Naive thymus-derived CD4-positive, alpha-beta T cell (primary cell): ENCODE data around the gene SF3B3. TPM values are rescaled to one million over a fixed set of nuclear protein-coding genes. Genes with fewer than 3 reads are reported as not detected.
A peak's percentile ranks its signal among the peaks of the same experiment; 100 is the strongest.

Experiments used
- ATAC-seq: fragments of 150-1000 bp; cut with Tn5 transposase; 2 replicates; pipeline ENCODE4 v1.10.0; 2021; ENCODE audit warnings: mild to moderate bottlenecking, moderate library complexity
- CTCF ChIA-PET: fragments of 350-600 bp; sonication (Branson Sonifier 250); formaldehyde crosslinking; loops from one replicate; lab custom pipeline; 2021; ENCODE audit warnings: antibody characterized with exemption; lab: Charles Lee
- POLR2A ChIA-PET: fragments of 350-600 bp; sonication (Branson Sonifier 250); formaldehyde crosslinking; loops from one replicate; lab custom pipeline; 2021; ENCODE audit warnings: antibody characterized with exemption, inconsistent platforms; lab: Charles Lee
- DNase-seq, 9 donors: peaks; one replicate each; pipeline versions ENCODE4 v3.0.0 to v3.0.0-alpha.2; 2020 to 2022; ENCODE audit warnings: mixed read lengths in 1 of 9
- H3K27ac ChIP-seq: one replicate; pipeline ENCODE4 v1.7.0; 2013; ENCODE audit warnings: mild to moderate bottlenecking, low read depth, low read length, moderate library complexity
- H3K27me3 ChIP-seq, 2 donors: one replicate each; pipeline ENCODE4 v1.7.0; 2013; ENCODE audit warnings: low read length in 2 of 2, mild to moderate bottlenecking in 2 of 2, moderate library complexity in 2 of 2; ENCODE audit not compliant: control insufficient read depth in 2 of 2, insufficient read depth in 2 of 2
- H3K36me3 ChIP-seq, 3 experiments: 1 replicate in 2 of 3; 2 replicates in 1 of 3; pipeline ENCODE4 v1.7.0; 2013; ENCODE audit warnings: low read length in 3 of 3, mild to moderate bottlenecking in 3 of 3, moderate library complexity in 1 of 3; ENCODE audit not compliant: insufficient read depth in 3 of 3, control insufficient read depth in 2 of 3
- H3K4me1 ChIP-seq, 2 donors: one replicate each; pipeline ENCODE4 v1.7.0; 2013; ENCODE audit warnings: low read length in 2 of 2, mild to moderate bottlenecking in 2 of 2, moderate library complexity in 1 of 2; ENCODE audit not compliant: control insufficient read depth in 2 of 2, insufficient read depth in 2 of 2
- H3K4me3 ChIP-seq: 2 replicates; pipeline ENCODE4 v1.7.0; 2013; ENCODE audit warnings: mild to moderate bottlenecking, low read length
- H3K9me3 ChIP-seq, 3 experiments: 1 replicate in 2 of 3; 2 replicates in 1 of 3; pipeline ENCODE4 v1.7.0; 2013; ENCODE audit warnings: low read length in 3 of 3; ENCODE audit not compliant: control insufficient read depth in 2 of 3
- H3K27ac Mint-ChIP-seq, 9 donors: one replicate each; pipeline ENCODE4 v1.8.0; 2020 to 2022; ENCODE audit warnings: mixed read lengths in 9 of 9, mild to moderate bottlenecking in 8 of 9, moderate library complexity in 5 of 9, inconsistent platforms in 2 of 9
- H3K27me3 Mint-ChIP-seq, 5 donors: one replicate each; pipeline ENCODE4 v1.8.0; 2021 to 2022; ENCODE audit warnings: mixed read lengths in 5 of 5, mild to moderate bottlenecking in 1 of 5
- H3K36me3 Mint-ChIP-seq, 5 donors: one replicate each; pipeline ENCODE4 v1.8.0; 2020 to 2022; ENCODE audit warnings: mixed read lengths in 5 of 5, mild to moderate bottlenecking in 3 of 5, inconsistent platforms in 1 of 5
- H3K4me1 Mint-ChIP-seq, 7 donors: one replicate each; pipeline ENCODE4 v1.8.0; 2020 to 2022; ENCODE audit warnings: mixed read lengths in 7 of 7, mild to moderate bottlenecking in 3 of 7, inconsistent platforms in 1 of 7
- H3K4me3 Mint-ChIP-seq, 10 donors: one replicate each; pipeline ENCODE4 v1.8.0; 2020 to 2022; ENCODE audit warnings: mild to moderate bottlenecking in 10 of 10, mixed read lengths in 10 of 10, moderate library complexity in 6 of 10, inconsistent platforms in 2 of 10
- H3K9me3 Mint-ChIP-seq, 11 donors: one replicate each; pipeline ENCODE4 v1.8.0; 2020 to 2022; ENCODE audit warnings: mixed read lengths in 11 of 11, mild to moderate bottlenecking in 4 of 11, inconsistent platforms in 1 of 11, moderate library complexity in 1 of 11
- intact Hi-C, 2 donors: fragments of 100-400 bp; cut with micrococcal nuclease; formaldehyde crosslinking; loops; one replicate each; pipeline ENCODE4 v1.15.1; 2023
- polyA plus RNA-seq, 2 donors: library from polyadenylated mRNA; unstranded; fragments of 300-500 nt; fragmentation: Illumina TruSeq; gene quantifications; one replicate each; pipeline ENCODE4 v1.2.3, GENCODE V29; 2021
- total RNA-seq, 6 experiments: library from RNA in 5 of 6; stranded (reverse) in 5 of 6; gene quantifications; 1 replicate in 5 of 6; 2 replicates in 1 of 6; pipeline ENCODE4 v1.2.3 and lab custom pipeline; 2021 to 2026

The SF3B3 gene
- total and polyA plus RNA-seq, 7 experiments from 2014 or later: 69.0 to 415 (median 195) TPM

DNA sequence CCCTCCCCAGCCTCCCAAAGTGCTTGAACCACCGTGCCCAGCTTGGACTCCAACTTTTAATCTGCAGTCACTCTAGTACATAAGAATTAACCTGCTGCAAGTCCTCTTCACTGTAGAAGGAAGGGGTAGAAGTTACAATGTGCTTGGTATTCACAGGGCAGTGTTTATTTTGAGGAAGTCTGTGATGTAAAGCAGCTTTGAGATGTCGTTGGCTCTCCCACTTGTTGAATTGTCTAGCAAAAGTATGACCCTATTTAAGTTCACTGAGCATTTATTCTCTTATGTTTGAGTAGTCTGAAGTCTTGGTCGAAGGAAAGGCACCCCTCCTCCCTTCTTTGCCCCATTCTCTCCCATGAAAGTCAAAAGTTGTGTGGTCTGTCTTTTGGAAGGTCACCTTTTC, 28.2 kb downstream of the SF3B3 start:
- no peaks in the 10 kb centered on the region for H3K9me3 ChIP-seq
- H3K27me3 ChIP-seq: no peaks in the 10 kb centered on the region
- Mint-ChIP-seq H3K36me3 (peaks cover 4 to 66% (median 41%) of the 10 kb centered on the region in 5 donors), H3K4me1 (peaks cover 8 to 33% (median 20%) of the 10 kb centered on the region in 7 donors), H3K9me3 (no peaks in the 10 kb centered on the region), H3K4me3 (no peak overlapping the region), H3K27me3 (no peaks in the 10 kb centered on the region), H3K27ac (peak overlapping the region in 6 of 9 donors; percentile 4 to 51 (median 20))
- intact Hi-C loops: loop anchor here in 1 of 2 donors (10.0 kb wide), 1 partner anchor 103 kb away; no protein-coding TSS in a partner anchor
- H3K36me3 ChIP-seq: peaks cover 49 to 99% (median 56%) of the 10 kb centered on the region in 3 experiments
- CTCF ChIA-PET: interaction anchor here (1.4 kb wide), 1 partner anchor 219 kb away, joined by 3 read pairs; no protein-coding TSS in a partner anchor
- ATAC-seq (no peak), DNase-seq (no peak)
- H3K4me3 ChIP-seq: no peak overlapping the region
- H3K27ac ChIP-seq: no peak overlapping the region
- POLR2A ChIA-PET: interaction anchor here (1.5 to 1.7 kb wide), 2 partner anchors 10 to 27 kb away, joined by 3 to 4 read pairs; no protein-coding TSS in a partner anchor
- H3K4me1 ChIP-seq: no peaks in the 10 kb centered on the region

DNA sequence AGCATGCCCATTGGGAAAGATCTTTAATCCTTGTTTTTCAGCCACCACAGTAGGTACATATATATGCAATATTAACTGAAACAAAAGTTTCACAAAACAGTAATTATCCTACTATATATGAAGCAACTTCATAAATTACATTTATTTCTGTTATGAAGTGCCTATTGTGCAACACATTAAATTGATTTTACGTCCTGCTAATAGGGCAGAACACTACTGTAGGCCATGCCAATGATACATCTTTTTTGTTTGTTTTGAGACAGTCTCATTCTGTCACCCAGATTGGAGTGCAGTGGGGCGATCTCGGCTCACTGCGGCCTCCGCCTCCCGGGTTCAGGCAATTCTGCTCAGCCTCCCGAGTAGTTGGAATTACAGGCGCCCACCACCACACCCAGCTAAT, 29.1 kb downstream of the SF3B3 start:
- ChIA-PET CTCF (no interaction called here), POLR2A (interaction anchor here (0.7 to 1.7 kb wide), 3 partner anchors 9 to 28 kb away, joined by 3 to 4 read pairs (median 3); no protein-coding TSS in a partner anchor)
- no peak overlapping the region for H3K4me3 Mint-ChIP-seq
- no peak for ATAC-seq
- Histone ChIP-seq H3K4me3 (no peak overlapping the region), H3K4me1 (no peaks in the 10 kb centered on the region), H3K36me3 (peaks cover 49 to 99% (median 58%) of the 10 kb centered on the region in 3 experiments), H3K27me3 (no peaks in the 10 kb centered on the region), H3K27ac (no peak overlapping the region), H3K9me3 (no peaks in the 10 kb centered on the region)
- H3K36me3 Mint-ChIP-seq: peaks cover 4 to 74% (median 47%) of the 10 kb centered on the region in 5 donors
- peaks cover 8 to 33% (median 20%) of the 10 kb centered on the region in 7 donors for H3K4me1 Mint-ChIP-seq
- no peaks in the 10 kb centered on the region for H3K9me3 Mint-ChIP-seq
- H3K27ac Mint-ChIP-seq: peak overlapping the region in 1 of 9 donors; percentile 19
- intact Hi-C loops: loop anchor here in 1 of 2 donors (10.0 kb wide), 1 partner anchor 102 kb away; no protein-coding TSS in a partner anchor
- no peaks in the 10 kb centered on the region for H3K27me3 Mint-ChIP-seq
- DNase-seq: no peak

DNA sequence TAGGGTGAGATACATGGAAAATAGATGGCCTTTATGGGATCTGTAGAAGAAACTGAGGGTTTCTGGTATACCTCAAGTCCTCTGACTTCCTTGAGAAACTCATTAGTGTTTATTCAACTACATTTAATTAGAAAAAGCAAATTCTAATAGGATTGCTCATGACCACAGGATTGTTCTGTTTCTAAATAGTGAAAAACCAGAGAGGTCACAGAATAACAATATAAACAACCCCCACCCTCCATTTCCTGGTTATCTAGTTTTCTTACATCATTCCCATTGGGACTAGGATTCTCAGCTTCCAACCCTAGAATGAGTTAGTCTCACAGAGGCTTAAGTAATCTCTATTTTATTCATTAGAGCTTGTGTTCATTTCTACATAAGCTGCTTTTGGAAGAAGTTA, 30.0 kb downstream of the SF3B3 start:
- no peak overlapping the region for H3K4me3 Mint-ChIP-seq
- ATAC-seq (no peak), DNase-seq (no peak)
- Histone ChIP-seq H3K27ac (no peak overlapping the region), H3K36me3 (peaks cover 41 to 99% (median 55%) of the 10 kb centered on the region in 3 experiments), H3K4me1 (no peaks in the 10 kb centered on the region), H3K4me3 (no peak overlapping the region), H3K9me3 (no peaks in the 10 kb centered on the region), H3K27me3 (no peaks in the 10 kb centered on the region)
- H3K4me1 Mint-ChIP-seq: peaks cover 8 to 26% (median 18%) of the 10 kb centered on the region in 7 donors
- intact Hi-C loops: loop anchor here in 1 of 2 donors (10.0 kb wide), 1 partner anchor 101 kb away; no protein-coding TSS in a partner anchor
- H3K27ac Mint-ChIP-seq: peak overlapping the region in 3 of 9 donors; percentile 26 to 76 (median 54)
- H3K9me3 Mint-ChIP-seq: no peaks in the 10 kb centered on the region
- ChIA-PET CTCF (interaction anchor here (0.5 to 0.7 kb wide), 2 partner anchors 45 to 1876 kb away, joined by 3 read pairs; no protein-coding TSS in a partner anchor), POLR2A (no interaction called here)
- peaks cover 4 to 71% (median 44%) of the 10 kb centered on the region in 5 donors for H3K36me3 Mint-ChIP-seq
- no peaks in the 10 kb centered on the region for H3K27me3 Mint-ChIP-seq

DNA sequence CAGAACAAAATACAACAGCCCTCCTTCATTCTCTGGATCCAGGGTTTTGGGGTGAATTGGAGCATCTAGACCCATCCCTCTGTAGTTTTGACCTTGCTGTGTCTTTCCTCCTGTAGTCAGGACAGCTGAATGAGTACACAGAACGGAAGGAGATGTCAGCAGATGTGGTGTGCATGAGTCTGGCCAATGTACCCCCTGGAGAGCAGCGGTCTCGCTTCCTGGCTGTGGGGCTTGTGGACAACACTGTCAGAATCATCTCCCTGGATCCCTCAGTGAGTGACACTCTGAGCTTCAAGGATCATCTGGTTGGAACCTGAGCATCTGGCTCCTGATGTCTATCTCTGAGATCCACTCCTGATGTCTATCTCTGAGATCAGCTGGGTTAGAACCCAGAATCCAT, 32.4 kb downstream of the SF3B3 start:
- ChIA-PET CTCF (no interaction called here), POLR2A (no interaction called here)
- DNase-seq (no peak), ATAC-seq (no peak)
- Mint-ChIP-seq H3K4me3 (no peak overlapping the region), H3K27ac (peak overlapping the region in 5 of 9 donors; percentile 7 to 72 (median 53)), H3K27me3 (no peaks in the 10 kb centered on the region), H3K36me3 (peaks cover 4 to 61% (median 33%) of the 10 kb centered on the region in 5 donors), H3K9me3 (no peaks in the 10 kb centered on the region), H3K4me1 (peaks cover 2 to 16% (median 5%) of the 10 kb centered on the region in 7 donors)
- no peak overlapping the region for H3K4me3 ChIP-seq
- no peaks in the 10 kb centered on the region for H3K9me3 ChIP-seq
- H3K4me1 ChIP-seq: no peaks in the 10 kb centered on the region
- peaks cover 35 to 99% (median 49%) of the 10 kb centered on the region in 3 experiments for H3K36me3 ChIP-seq
- no peak overlapping the region for H3K27ac ChIP-seq
- no peaks in the 10 kb centered on the region for H3K27me3 ChIP-seq
- intact Hi-C loops: loop anchor here in 1 of 2 donors (10.0 kb wide), 1 partner anchor 99 kb away; no protein-coding TSS in a partner anchor

DNA sequence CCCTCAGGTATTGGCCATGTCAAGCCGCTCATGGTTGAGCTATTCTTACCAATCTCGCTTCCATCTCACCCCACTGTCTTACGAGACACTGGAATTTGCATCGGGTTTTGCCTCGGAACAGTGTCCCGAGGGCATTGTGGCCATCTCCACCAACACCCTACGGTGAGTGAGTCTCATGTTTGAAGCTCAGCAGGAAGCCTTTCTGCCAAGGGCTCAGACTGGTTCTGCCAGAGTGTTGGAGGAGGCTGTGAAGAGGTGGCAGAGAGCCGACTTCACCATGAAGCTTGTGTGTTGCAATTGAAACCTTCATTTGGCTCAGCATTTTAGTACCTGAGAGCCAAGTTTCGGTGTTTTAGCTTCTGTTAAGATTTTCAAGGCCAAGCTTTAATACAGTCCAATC, 38.0 kb downstream of the SF3B3 start:
- Histone ChIP-seq H3K36me3 (peaks cover 54 to 98% (median 56%) of the 10 kb centered on the region in 3 experiments), H3K27me3 (no peaks in the 10 kb centered on the region), H3K4me3 (no peak overlapping the region), H3K27ac (no peak overlapping the region), H3K9me3 (no peaks in the 10 kb centered on the region), H3K4me1 (no peaks in the 10 kb centered on the region)
- Mint-ChIP-seq H3K27ac (peak overlapping the region in 1 of 9 donors; percentile 26), H3K4me3 (no peak overlapping the region), H3K36me3 (peaks cover 0 to 52% (median 36%) of the 10 kb centered on the region in 5 donors), H3K4me1 (peaks cover 0 to 5% (median 0%) of the 10 kb centered on the region in 7 donors), H3K9me3 (peaks cover 0 to 3% (median 0%) of the 10 kb centered on the region in 11 donors), H3K27me3 (no peaks in the 10 kb centered on the region)
- intact Hi-C loops: no loop called here
- POLR2A ChIA-PET: interaction anchor here (1.3 kb wide), 1 partner anchor 9 kb away, joined by 3 read pairs; no protein-coding TSS in a partner anchor
- CTCF ChIA-PET: no interaction called here
- no peak for DNase-seq
- ATAC-seq: no peak

DNA sequence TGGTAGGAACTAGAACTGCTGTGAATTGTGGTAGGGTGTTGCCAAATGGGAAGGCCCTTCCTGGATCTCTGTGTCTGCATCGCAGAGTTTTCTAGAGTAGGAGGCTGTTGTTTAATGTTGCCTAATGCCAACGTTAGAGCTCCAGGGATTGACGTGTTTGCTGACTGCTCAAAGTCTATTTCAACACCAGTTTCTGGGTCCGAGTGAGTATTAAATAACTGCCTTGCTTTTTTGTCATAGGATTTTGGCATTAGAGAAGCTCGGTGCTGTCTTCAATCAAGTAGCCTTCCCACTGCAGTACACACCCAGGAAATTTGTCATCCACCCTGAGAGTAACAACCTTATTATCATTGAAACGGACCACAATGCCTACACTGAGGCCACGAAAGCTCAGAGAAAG, 40.0 kb downstream of the SF3B3 start:
- ChIA-PET CTCF (interaction anchor here (0.6 kb wide), 1 partner anchor 33 kb away, joined by 3 read pairs; no protein-coding TSS in a partner anchor), POLR2A (no interaction called here)
- H3K9me3 Mint-ChIP-seq: peaks cover 0 to 3% (median 0%) of the 10 kb centered on the region in 11 donors
- Histone ChIP-seq H3K9me3 (no peaks in the 10 kb centered on the region), H3K4me1 (no peaks in the 10 kb centered on the region), H3K27me3 (no peaks in the 10 kb centered on the region), H3K27ac (no peak overlapping the region), H3K4me3 (no peak overlapping the region), H3K36me3 (peaks cover 61 to 98% (median 68%) of the 10 kb centered on the region in 3 experiments)
- peaks cover 0 to 5% (median 0%) of the 10 kb centered on the region in 7 donors for H3K4me1 Mint-ChIP-seq
- no peaks in the 10 kb centered on the region for H3K27me3 Mint-ChIP-seq
- ATAC-seq (no peak), DNase-seq (no peak)
- H3K36me3 Mint-ChIP-seq: peaks cover 0 to 52% (median 33%) of the 10 kb centered on the region in 5 donors
- H3K4me3 Mint-ChIP-seq: no peak overlapping the region
- intact Hi-C loops: no loop called here
- H3K27ac Mint-ChIP-seq: peak overlapping the region in 1 of 9 donors; percentile 43
